SU-DHL-6 (cell line): ENCODE measurements around the gene ZBBX.

Experiments
- EZH2phosphoT487 ChIP-seq: fragments of 200-600 bp; sonication (generic), shearing (Covaris generic); conservative IDR thresholded peaks from 2 replicates; pipeline ENCODE4 v1.6.1; 2018; ENCODE audit warnings: mild to moderate bottlenecking, antibody characterized with exemption, low read length, moderate library complexity, mixed read lengths
- TF ChIP-seq, protein P1 (sequence below): fragments of 200-600 bp; sonication (generic); IDR thresholded peaks from one replicate; pipeline ENCODE4 v1.5.1; 2017; ENCODE audit warnings: antibody characterized with exemption, mild to moderate bottlenecking, low read length, moderate library complexity; ENCODE audit not compliant: insufficient read depth, poor library complexity, severe bottlenecking

DNA sequence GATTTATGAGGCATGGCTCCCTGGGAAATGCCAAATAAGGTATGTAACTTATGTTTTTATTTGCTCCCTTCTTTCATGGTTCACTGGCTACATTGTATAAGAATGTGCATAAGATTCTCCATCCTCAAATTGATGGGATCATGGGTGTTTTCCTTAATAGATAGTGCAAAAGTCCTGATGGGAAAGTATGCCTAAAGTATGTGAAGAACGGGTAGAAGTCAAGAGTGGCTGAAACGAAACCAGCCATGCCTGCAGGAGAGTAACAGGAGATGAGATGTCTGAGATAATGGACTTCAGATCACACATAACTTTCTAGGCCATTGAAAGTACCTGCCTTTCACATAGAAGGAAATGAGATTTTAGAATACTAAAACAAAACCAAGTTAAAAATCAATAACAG, 56.5 kb downstream of the ZBBX start:
- TF ChIP-seq, protein P1, sequence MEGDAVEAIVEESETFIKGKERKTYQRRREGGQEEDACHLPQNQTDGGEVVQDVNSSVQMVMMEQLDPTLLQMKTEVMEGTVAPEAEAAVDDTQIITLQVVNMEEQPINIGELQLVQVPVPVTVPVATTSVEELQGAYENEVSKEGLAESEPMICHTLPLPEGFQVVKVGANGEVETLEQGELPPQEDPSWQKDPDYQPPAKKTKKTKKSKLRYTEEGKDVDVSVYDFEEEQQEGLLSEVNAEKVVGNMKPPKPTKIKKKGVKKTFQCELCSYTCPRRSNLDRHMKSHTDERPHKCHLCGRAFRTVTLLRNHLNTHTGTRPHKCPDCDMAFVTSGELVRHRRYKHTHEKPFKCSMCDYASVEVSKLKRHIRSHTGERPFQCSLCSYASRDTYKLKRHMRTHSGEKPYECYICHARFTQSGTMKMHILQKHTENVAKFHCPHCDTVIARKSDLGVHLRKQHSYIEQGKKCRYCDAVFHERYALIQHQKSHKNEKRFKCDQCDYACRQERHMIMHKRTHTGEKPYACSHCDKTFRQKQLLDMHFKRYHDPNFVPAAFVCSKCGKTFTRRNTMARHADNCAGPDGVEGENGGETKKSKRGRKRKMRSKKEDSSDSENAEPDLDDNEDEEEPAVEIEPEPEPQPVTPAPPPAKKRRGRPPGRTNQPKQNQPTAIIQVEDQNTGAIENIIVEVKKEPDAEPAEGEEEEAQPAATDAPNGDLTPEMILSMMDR = no peak
- no peak for TF ChIP-seq EZH2phosphoT487
